ENCODE results near the gene PDE4D.

DNA sequence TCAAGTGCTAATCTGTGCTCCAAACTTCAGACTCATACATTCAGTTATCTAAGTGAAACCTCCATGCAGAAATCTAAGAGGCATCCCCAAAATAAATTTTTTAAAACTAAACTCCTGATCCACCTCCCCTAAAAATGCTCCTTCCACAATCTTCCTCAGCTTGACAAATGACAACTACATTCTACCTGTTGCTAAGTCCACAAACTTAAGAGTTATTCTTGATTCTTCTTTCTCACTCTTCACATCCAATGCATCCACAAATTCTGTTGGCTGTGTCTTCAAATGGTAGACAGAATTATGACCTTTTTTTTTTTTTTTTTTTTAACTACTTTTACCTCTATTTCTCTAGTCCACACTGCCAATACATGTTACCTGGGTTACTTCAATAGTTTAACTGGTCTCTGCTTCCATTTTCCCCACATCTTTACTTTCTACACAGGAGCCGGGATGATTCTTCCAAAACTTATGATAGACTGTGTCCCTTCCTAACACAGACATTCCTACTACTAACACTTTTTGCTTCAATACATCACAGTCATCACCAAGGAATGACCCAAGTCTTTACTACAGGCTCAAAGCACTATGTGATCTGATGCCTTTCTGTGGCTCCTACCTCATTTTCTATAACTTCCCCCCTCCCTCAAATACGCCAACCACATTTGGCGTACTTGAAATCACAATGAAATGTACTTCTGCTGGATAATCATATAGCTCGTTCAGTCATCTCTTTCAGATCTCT is 143.6 kb downstream of the PDE4D start:
- TF ChIP-seq CTCF (IDR thresholded peaks at IDR 0.05; ENCODE audit: insufficient read depth, low read depth, low read length) = no peak
- no peak for TF ChIP-seq EZH2 (IDR thresholded peaks at IDR 0.05; ENCODE audit: insufficient read depth, low read length)

Measured in astrocyte (in vitro differentiated cells and primary cell).